Measurements from ENCODE around the gene CHTF18. TPM values are rescaled to one million over a fixed set of nuclear protein-coding genes. Genes with fewer than 3 reads are reported as not detected.

Gene CHTF18
- total RNA-seq, 1 donor from 2014 or later, result 6.4 TPM

- DNase-seq (ENCODE audit: low spot score) (no peak), ATAC-seq (no peak)
Measured at GRCh38 chr16:760065-760464, 28.4 kb upstream of the CHTF18 start.

GRCh38 chr16:760545-761343 is 27.7 kb upstream of the CHTF18 start, which contains the start of gene MSLN:
MSLN (plus strand) TSS chr16:760734; CDS start chr16:762681, 1,947 bp downstream.
- DNase-seq (ENCODE audit: low spot score) (no peak), ATAC-seq (no peak)

GRCh38 chr16:761625-762513 is 26.6 kb upstream of the CHTF18 start:
- no peak for DNase-seq (ENCODE audit: low spot score)
- ATAC-seq, result no peak

GRCh38 chr16:762595-763268 is 25.7 kb upstream of the CHTF18 start:
- DNase-seq (ENCODE audit: low spot score), result no peak
- ATAC-seq, result no peak

GRCh38 chr16:763369-764183 is 24.8 kb upstream of the CHTF18 start:
- DNase-seq (ENCODE audit: low spot score), result no peak

GRCh38 chr16:764184-764750 is 24.2 kb upstream of the CHTF18 start:
- no peak for DNase-seq (ENCODE audit: low spot score)
- ATAC-seq, result no peak

More at GRCh38 chr16:763369-764183, 24.8 kb upstream of the CHTF18 start:
- ATAC-seq, result no peak

GRCh38 chr16:764848-765487 is 23.5 kb upstream of the CHTF18 start:
- ATAC-seq (no peak), DNase-seq (ENCODE audit: low spot score) (no peak)

GRCh38 chr16:765488-765865 is 22.9 kb upstream of the CHTF18 start:
- no peak for ATAC-seq
- no peak for DNase-seq (ENCODE audit: low spot score)

- no peak for DNase-seq (ENCODE audit: low spot score)
- no peak for ATAC-seq
Measured at GRCh38 chr16:766008-766819, 22.2 kb upstream of the CHTF18 start.

- DNase-seq (ENCODE audit: low spot score), result no peak
- no peak for ATAC-seq
Measured at GRCh38 chr16:766820-767640, 21.4 kb upstream of the CHTF18 start.

GRCh38 chr16:767743-768235 is 20.6 kb upstream of the CHTF18 start:
- DNase-seq (ENCODE audit: low spot score) (no peak), ATAC-seq (no peak)

GRCh38 chr16:768428-768827 is 20.0 kb upstream of the CHTF18 start:
- ATAC-seq (no peak), DNase-seq (ENCODE audit: low spot score) (no peak)

- ATAC-seq (no peak), DNase-seq (ENCODE audit: low spot score) (no peak)
Measured at GRCh38 chr16:769184-769784, 19.1 kb upstream of the CHTF18 start.

GRCh38 chr16:769934-770333 is 18.5 kb upstream of the CHTF18 start:
- DNase-seq (ENCODE audit: low spot score), result no peak
- no peak for ATAC-seq

- no peak for ATAC-seq
- no peak for DNase-seq (ENCODE audit: low spot score)
Measured at GRCh38 chr16:770411-770810, 18.0 kb upstream of the CHTF18 start.

- DNase-seq (ENCODE audit: low spot score) (no peak), ATAC-seq (no peak)
Measured at GRCh38 chr16:772959-773358, 15.5 kb upstream of the CHTF18 start.

Measured in left lobe of liver (tissue), 2 donors.